BLaER1 treated with 17β-estradiol and CSF1 and Interleukin-3, amounts not matched to agents 10 nM and 100 nM (cell line): Measurements from ENCODE around the gene SAG.
A peak's percentile ranks its signal among the peaks of the same experiment; 100 is the strongest.

Source experiments
- H3K27ac ChIP-seq, 11 experiments: shearing (Covaris generic); formaldehyde crosslinking; 2 replicates each; pipeline ENCODE4 v1.8.1; 2022
- H3K27me3 ChIP-seq, 11 experiments: shearing (Covaris generic); formaldehyde crosslinking; 2 replicates each; pipeline ENCODE4 v1.8.1; 2022
- H3K36me3 ChIP-seq, 11 experiments: shearing (Covaris generic); formaldehyde crosslinking; 2 replicates each; pipeline ENCODE4 v1.8.1; 2022
- H3K4me1 ChIP-seq, 10 experiments: shearing (Covaris generic); formaldehyde crosslinking; 2 replicates each; pipeline ENCODE4 v1.8.1; 2022
- H3K4me2 ChIP-seq, 11 experiments: shearing (Covaris generic); formaldehyde crosslinking; 2 replicates each; pipeline ENCODE4 v1.8.1; 2022
- H3K4me3 ChIP-seq, 10 experiments: shearing (Covaris generic); formaldehyde crosslinking; 2 replicates each; pipeline ENCODE4 v1.8.1; 2022
- H3K9ac ChIP-seq, 11 experiments: shearing (Covaris generic); formaldehyde crosslinking; 2 replicates each; pipeline ENCODE4 v1.8.1; 2022
- H3K9me3 ChIP-seq, 11 experiments: shearing (Covaris generic); formaldehyde crosslinking; replicated peaks in 1 of 11; 2 replicates each; pipeline ENCODE4 v1.8.1; 2022
- H4K20me1 ChIP-seq, 11 experiments: shearing (Covaris generic); formaldehyde crosslinking; 2 replicates each; pipeline ENCODE4 v1.8.1; 2022
- Cebpa-rat ChIP-seq, 11 experiments: shearing (Covaris generic); IDR thresholded peaks; 2 replicates each; pipeline ENCODE4 v1.8.1; 2022

SAG gene

GRCh38 chr2:233266481-233266880 lies 41.1 kb upstream of the SAG start:
- Histone ChIP-seq H3K4me2 (no peak overlapping the region), H3K9ac (no peak overlapping the region), H4K20me1 (peaks cover 10 to 62% (median 32%) of the 10 kb centered on the region in 11 experiments; a peak in 19 of 22 replicates), H3K27ac (no peak overlapping the region), H3K4me1 (peaks cover 6 to 30% (median 25%) of the 10 kb centered on the region in 10 experiments; a peak in 18 of 20 replicates), H3K4me3 (no peak overlapping the region), H3K27me3 (no peaks in the 10 kb centered on the region), H3K36me3 (peaks cover 99 to 100% (median 100%) of the 10 kb centered on the region in 11 experiments), H3K9me3 (no peaks in the 10 kb centered on the region)
- no peak for TF ChIP-seq Cebpa-rat (IDR thresholded peaks at IDR 0.05)

- H3K9me3 ChIP-seq = no peaks in the 10 kb centered on the region
- H3K36me3 ChIP-seq = peaks cover 99 to 100% (median 100%) of the 10 kb centered on the region in 11 experiments
- TF ChIP-seq Cebpa-rat (IDR thresholded peaks at IDR 0.05) = no peak
- H4K20me1 ChIP-seq = peaks cover 4 to 50% (median 20%) of the 10 kb centered on the region in 11 experiments; a peak in 17 of 22 replicates
- peak overlapping the region in 1 of 11 experiments; percentile 5; a peak in 1 of 22 replicates for H3K27ac ChIP-seq
- H3K4me2 ChIP-seq = peak overlapping the region in 7 of 11 experiments; percentile 19 to 52 (median 40); a peak in 13 of 22 replicates
- H3K4me1 ChIP-seq = peaks cover 6 to 30% (median 25%) of the 10 kb centered on the region in 10 experiments; a peak in 18 of 20 replicates
- H3K27me3 ChIP-seq = no peaks in the 10 kb centered on the region
- H3K4me3 ChIP-seq = no peak overlapping the region
- H3K9ac ChIP-seq = no peak overlapping the region
Observed at GRCh38 chr2:233267516-233268245, 39.9 kb upstream of the SAG start.

GRCh38 chr2:233270366-233270765 lies 37.2 kb upstream of the SAG start:
- H3K9ac ChIP-seq = peak overlapping the region in 3 of 11 experiments; percentile 3 to 34 (median 32); a peak in 2 of 22 replicates
- no peaks in the 10 kb centered on the region for H3K27me3 ChIP-seq
- peaks cover 6 to 30% (median 25%) of the 10 kb centered on the region in 10 experiments; a peak in 18 of 20 replicates for H3K4me1 ChIP-seq
- no peak for TF ChIP-seq Cebpa-rat (IDR thresholded peaks at IDR 0.05)
- peak overlapping the region in 8 of 11 experiments; percentile 1 to 62 (median 42); a peak in 14 of 22 replicates for H3K27ac ChIP-seq
- H4K20me1 ChIP-seq = peaks cover 0 to 32% (median 14%) of the 10 kb centered on the region in 11 experiments; a peak in 14 of 22 replicates
- peak overlapping the region in 7 of 11 experiments; percentile 11 to 50 (median 29); a peak in 11 of 22 replicates for H3K4me2 ChIP-seq
- H3K36me3 ChIP-seq = peaks cover 99 to 100% (median 100%) of the 10 kb centered on the region in 11 experiments
- no peaks in the 10 kb centered on the region for H3K9me3 ChIP-seq
- no peak overlapping the region for H3K4me3 ChIP-seq

- no peaks in the 10 kb centered on the region for H3K27me3 ChIP-seq
- H3K36me3 ChIP-seq = peaks cover 99 to 100% (median 100%) of the 10 kb centered on the region in 11 experiments
- H4K20me1 ChIP-seq = peaks cover 0 to 32% (median 16%) of the 10 kb centered on the region in 11 experiments; a peak in 14 of 22 replicates
- H3K9ac ChIP-seq = no peak overlapping the region
- peaks cover 6 to 30% (median 25%) of the 10 kb centered on the region in 10 experiments; a peak in 18 of 20 replicates for H3K4me1 ChIP-seq
- peak overlapping the region in 3 of 11 experiments; percentile 11 to 50 (median 20); a peak in 5 of 22 replicates for H3K4me2 ChIP-seq
- H3K9me3 ChIP-seq = no peaks in the 10 kb centered on the region
- H3K27ac ChIP-seq = peak overlapping the region in 5 of 11 experiments; percentile 14 to 62 (median 48); a peak in 7 of 22 replicates
- H3K4me3 ChIP-seq = no peak overlapping the region
- TF ChIP-seq Cebpa-rat (IDR thresholded peaks at IDR 0.05) = no peak
Observed at GRCh38 chr2:233270951-233271350, 36.7 kb upstream of the SAG start.

- peaks cover 6 to 30% (median 25%) of the 10 kb centered on the region in 10 experiments; a peak in 18 of 20 replicates for H3K4me1 ChIP-seq
- no peak overlapping the region for H3K4me2 ChIP-seq
- no peaks in the 10 kb centered on the region for H3K9me3 ChIP-seq
- H3K4me3 ChIP-seq = no peak overlapping the region
- H3K27ac ChIP-seq = no peak overlapping the region
- peaks cover 99 to 100% (median 100%) of the 10 kb centered on the region in 11 experiments for H3K36me3 ChIP-seq
- no peaks in the 10 kb centered on the region for H3K27me3 ChIP-seq
- no peak overlapping the region for H3K9ac ChIP-seq
- peaks cover 0 to 32% (median 16%) of the 10 kb centered on the region in 11 experiments; a peak in 14 of 22 replicates for H4K20me1 ChIP-seq
- no peak for TF ChIP-seq Cebpa-rat (IDR thresholded peaks at IDR 0.05)
Observed at GRCh38 chr2:233271693-233272092, 35.9 kb upstream of the SAG start.

- Histone ChIP-seq H4K20me1 (peaks cover 0 to 25% (median 6%) of the 10 kb centered on the region in 11 experiments; a peak in 13 of 22 replicates), H3K36me3 (peaks cover 99 to 100% (median 100%) of the 10 kb centered on the region in 11 experiments)
Observed at GRCh38 chr2:233273120-233273519, 34.5 kb upstream of the SAG start.

GRCh38 chr2:233275223-233275622 lies 32.4 kb upstream of the SAG start:
- Histone ChIP-seq H3K36me3 (peaks cover 99 to 100% (median 100%) of the 10 kb centered on the region in 11 experiments), H3K4me1 (peaks cover 1 to 21% (median 13%) of the 10 kb centered on the region in 10 experiments; a peak in 16 of 20 replicates), H3K9me3 (no peaks in the 10 kb centered on the region), H3K9ac (no peak overlapping the region), H4K20me1 (peaks cover 0 to 16% (median 0%) of the 10 kb centered on the region in 11 experiments; a peak in 3 of 22 replicates), H3K27me3 (no peaks in the 10 kb centered on the region), H3K4me3 (no peak overlapping the region), H3K4me2 (no peak overlapping the region), H3K27ac (no peak overlapping the region)
- no peak for TF ChIP-seq Cebpa-rat (IDR thresholded peaks at IDR 0.05)

More at GRCh38 chr2:233273120-233273519, 34.5 kb upstream of the SAG start:
- no peak overlapping the region for H3K4me3 ChIP-seq
- no peaks in the 10 kb centered on the region for H3K27me3 ChIP-seq
- peaks cover 0 to 23% (median 15%) of the 10 kb centered on the region in 10 experiments; a peak in 17 of 20 replicates for H3K4me1 ChIP-seq
- H3K9ac ChIP-seq = 0 out of 22 replicates have a peak overlapping the region, but pooled peaks of 1 of the 11 experiments have one; percentile 7
- H3K4me2 ChIP-seq = no peak overlapping the region
- TF ChIP-seq Cebpa-rat (IDR thresholded peaks at IDR 0.05) = no peak
- H3K27ac ChIP-seq = no peak overlapping the region
- no peaks in the 10 kb centered on the region for H3K9me3 ChIP-seq

GRCh38 chr2:233278921-233279320 lies 28.7 kb upstream of the SAG start:
- Histone ChIP-seq H3K4me1 (peaks cover 0 to 12% (median 9%) of the 10 kb centered on the region in 10 experiments; a peak in 9 of 20 replicates), H3K36me3 (peaks cover 100% of the 10 kb centered on the region in 11 experiments), H3K27ac (no peak overlapping the region)

More at GRCh38 chr2:233278921-233279320, 28.7 kb upstream of the SAG start:
- TF ChIP-seq Cebpa-rat (IDR thresholded peaks at IDR 0.05) = no peak
- Histone ChIP-seq H3K9ac (no peak overlapping the region), H3K4me3 (no peak overlapping the region), H3K9me3 (no peaks in the 10 kb centered on the region), H3K27me3 (no peaks in the 10 kb centered on the region), H3K4me2 (peak overlapping the region in 1 of 11 experiments; percentile 25; a peak in 1 of 22 replicates), H4K20me1 (peaks cover 0 to 12% (median 0%) of the 10 kb centered on the region in 11 experiments; a peak in 3 of 22 replicates)
